Limb (tissue), 2 donors: Measurements from ENCODE around the gene SPDYE6.
"Not testable (repeated sequence)": the region's sequence is repeated elsewhere in the genome, so short reads cannot be mapped to it uniquely, and the experiment has no call there.

ENCODE experiments used
- DNase-seq, 2 donors: peaks; one replicate each; pipeline ENCODE4 v3.0.0-alpha.2; 2016; ENCODE audit errors: extremely low spot score in 2 of 2

SPDYE6 gene

GRCh38 chr7:102356344-102356743 lies at the start of gene SPDYE6:
Gene SPDYE6, minus strand, starts transcription at chr7:102356444. Its CDS starts 421 bp downstream, at chr7:102356023.
- DNase-seq, result not testable (repeated sequence)

GRCh38 chr7:102404862-102405188 lies 48.6 kb upstream of the SPDYE6 start:
- not testable (repeated sequence) for DNase-seq

GRCh38 chr7:102404005-102404861 lies 48.0 kb upstream of the SPDYE6 start:
- DNase-seq, result peak in 1 of 2 donors; percentile 36

GRCh38 chr7:102403563-102403962 lies 47.3 kb upstream of the SPDYE6 start:
- no peak for DNase-seq

- no peak for DNase-seq
These were observed 44.1 kb upstream of the SPDYE6 start for GRCh38 chr7:102400360-102400759.

- DNase-seq, result no peak
These were observed 42.3 kb upstream of the SPDYE6 start for GRCh38 chr7:102398543-102398942.

GRCh38 chr7:102396710-102397019 lies 40.4 kb upstream of the SPDYE6 start:
- DNase-seq, result no peak

GRCh38 chr7:102395873-102396709 lies 39.8 kb upstream of the SPDYE6 start, which contains the start of gene PRKRIP1:
Gene PRKRIP1, plus strand, starts transcription at chr7:102396363. Its CDS starts 49 bp downstream, at chr7:102396412.
- DNase-seq, result peak; percentile 91 to 92

GRCh38 chr7:102395592-102395872 lies 39.3 kb upstream of the SPDYE6 start:
- DNase-seq, result no peak

- no peak for DNase-seq
These were observed 37.2 kb upstream of the SPDYE6 start for GRCh38 chr7:102393467-102393866.

GRCh38 chr7:102392330-102392729 lies 36.1 kb upstream of the SPDYE6 start:
- DNase-seq, result no peak

- peak; percentile 72 to 86 for DNase-seq
These were observed 34.6 kb upstream of the SPDYE6 start for GRCh38 chr7:102390697-102391484.

GRCh38 chr7:102389810-102390209 lies 33.6 kb upstream of the SPDYE6 start:
- no peak for DNase-seq

- no peak for DNase-seq
These were observed 30.8 kb upstream of the SPDYE6 start for GRCh38 chr7:102387064-102387463.

GRCh38 chr7:102381696-102382425 lies 25.6 kb upstream of the SPDYE6 start:
- not testable (repeated sequence) for DNase-seq

- DNase-seq, result not testable (repeated sequence)
These were observed 24.6 kb upstream of the SPDYE6 start for GRCh38 chr7:102380837-102381236.

GRCh38 chr7:102376964-102377466 lies 20.8 kb upstream of the SPDYE6 start:
- no peak for DNase-seq

GRCh38 chr7:102372796-102373195 lies 16.6 kb upstream of the SPDYE6 start:
- DNase-seq, result not testable (repeated sequence)

- DNase-seq, result not testable (repeated sequence)
These were observed 13.8 kb upstream of the SPDYE6 start for GRCh38 chr7:102370038-102370437.

- DNase-seq, result not testable (repeated sequence)
These were observed 9.1 kb upstream of the SPDYE6 start for GRCh38 chr7:102365390-102365789.

- DNase-seq, result not testable (repeated sequence)
These were observed 8.2 kb upstream of the SPDYE6 start for GRCh38 chr7:102364394-102364886.
